ENCODE results near the gene SNRNP200.

SNRNP200 gene

GRCh38 chr2:96247009-96247408 is 58.3 kb downstream of the SNRNP200 start:
- DNase-seq = no peak

DNA sequence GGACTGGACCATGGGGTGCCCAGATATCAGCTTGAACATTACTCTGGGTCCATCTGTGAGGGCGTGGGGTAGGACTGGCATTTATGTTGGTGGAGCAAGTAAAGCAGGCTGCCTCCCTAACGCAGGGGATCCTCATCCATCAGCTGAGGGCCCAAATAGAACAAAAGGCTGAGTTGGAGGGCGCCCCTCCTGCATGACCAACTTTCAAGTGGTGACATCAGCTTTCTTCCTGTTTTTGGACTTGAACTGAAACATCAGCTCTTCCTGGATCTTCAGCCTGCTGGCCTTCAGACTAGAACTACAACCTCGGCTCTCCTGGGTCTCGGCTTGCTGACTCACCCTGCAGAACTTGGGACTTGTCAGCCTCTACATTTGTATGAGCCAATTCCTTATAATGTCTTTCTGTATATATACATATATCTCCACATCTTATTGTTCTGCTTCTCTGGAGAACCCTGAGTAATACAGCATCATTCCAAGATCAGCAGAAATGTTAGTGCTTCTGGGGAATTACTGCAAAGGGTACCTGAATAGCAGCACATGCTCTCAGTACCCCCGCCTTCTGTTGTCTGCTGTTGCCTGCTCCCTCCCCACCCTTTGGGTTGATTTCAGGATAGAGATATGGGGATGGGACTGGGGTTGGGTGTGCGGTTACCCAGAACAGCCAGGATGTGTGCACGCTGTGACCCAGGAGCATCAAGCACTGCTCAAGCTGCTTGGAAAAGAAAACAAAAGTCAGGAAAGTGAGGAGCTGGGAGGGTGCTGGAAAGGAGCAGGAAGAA is 59.5 kb downstream of the SNRNP200 start:
- DNase-seq = no peak

- DNase-seq = no peak
These were observed 61.5 kb downstream of the SNRNP200 start for GRCh38 chr2:96243843-96244242.

DNA sequence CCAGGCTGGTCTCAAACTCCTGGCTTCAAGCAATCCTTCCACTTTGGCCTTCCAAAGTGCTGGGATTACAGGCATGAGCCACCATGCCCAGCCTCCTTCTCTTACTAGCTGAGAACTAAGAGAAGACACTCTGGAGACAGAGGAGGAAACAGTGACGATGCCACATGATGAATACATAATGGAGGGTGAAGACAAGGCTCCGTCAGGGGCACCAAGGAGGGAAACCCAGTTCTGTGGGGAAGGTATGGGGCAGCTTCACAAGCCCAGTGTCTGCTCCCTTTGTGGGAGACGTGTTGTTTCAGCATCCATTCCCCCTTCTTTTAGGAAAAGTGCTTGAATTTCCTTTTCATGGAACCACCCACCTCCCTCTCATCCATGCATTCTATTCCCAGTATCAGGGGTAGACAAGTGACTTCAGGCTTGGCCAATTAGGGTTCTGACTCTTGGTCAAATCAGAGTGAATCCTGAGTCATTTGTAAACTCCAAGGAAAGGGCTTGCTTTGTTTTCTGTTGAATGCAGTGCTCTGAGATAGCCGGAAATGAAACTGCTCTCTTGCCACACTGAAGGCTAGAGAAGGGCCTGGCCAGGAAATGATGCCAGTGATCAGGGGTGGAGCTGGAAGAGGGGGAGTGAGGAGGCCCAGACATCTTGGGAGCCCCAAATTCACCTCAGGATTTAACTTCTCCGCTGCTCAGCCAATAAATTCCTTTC is 63.3 kb downstream of the SNRNP200 start:
- no peak for DNase-seq

DNA sequence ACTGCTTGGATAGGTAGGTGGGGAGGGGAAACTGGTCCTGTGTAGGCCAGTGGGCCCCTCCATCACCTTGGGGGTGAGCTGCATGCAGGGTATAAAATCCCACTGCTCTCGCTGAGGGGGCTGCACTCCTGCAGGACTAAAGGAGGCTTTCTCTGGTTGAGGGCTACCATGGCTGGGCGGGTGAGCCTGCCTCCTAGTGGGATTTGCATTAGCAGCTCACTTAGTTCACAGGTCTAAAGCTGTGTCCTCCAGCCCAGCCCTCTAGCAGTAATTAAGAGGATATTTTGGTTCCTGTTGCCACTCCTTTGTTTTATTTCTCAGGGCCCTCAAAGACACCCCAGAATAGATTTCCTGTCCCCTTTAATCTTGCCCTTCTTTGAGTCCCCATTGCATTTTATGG is 64.1 kb downstream of the SNRNP200 start:
- DNase-seq = no peak

DNA sequence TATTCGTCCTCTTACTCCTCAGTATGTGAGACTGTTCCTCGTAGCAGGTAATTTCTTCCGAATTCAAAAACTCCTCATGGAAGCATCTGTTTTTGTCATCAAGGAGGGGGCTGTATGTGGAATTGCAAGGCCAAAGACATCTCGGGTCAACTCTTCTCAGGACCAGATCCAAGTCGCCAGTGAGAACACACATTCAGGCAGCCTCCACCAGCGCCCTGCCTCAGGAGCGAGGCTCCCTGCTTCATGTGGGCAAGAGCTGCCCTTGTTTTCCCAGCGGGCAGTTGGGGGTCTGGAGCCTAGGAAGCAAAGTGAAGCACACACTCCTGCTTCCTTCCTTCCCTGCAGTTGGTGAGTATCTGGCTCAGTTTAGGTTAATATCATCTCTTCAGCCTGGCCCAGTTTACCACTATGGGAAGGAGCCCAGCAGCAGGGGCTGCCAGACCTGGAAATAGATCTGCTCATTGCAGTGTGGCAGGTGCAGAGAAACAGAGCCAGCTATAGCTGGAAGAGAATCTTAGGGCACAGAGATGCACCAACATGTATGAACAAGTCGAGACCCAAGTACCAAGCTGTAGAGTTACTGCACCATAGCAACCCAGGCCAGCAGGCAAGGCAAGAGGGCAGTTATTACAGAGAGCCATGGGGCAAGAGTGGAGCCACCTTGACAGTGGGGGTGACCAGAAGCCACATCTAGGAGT is 64.9 kb downstream of the SNRNP200 start:
- no peak for DNase-seq

DNA sequence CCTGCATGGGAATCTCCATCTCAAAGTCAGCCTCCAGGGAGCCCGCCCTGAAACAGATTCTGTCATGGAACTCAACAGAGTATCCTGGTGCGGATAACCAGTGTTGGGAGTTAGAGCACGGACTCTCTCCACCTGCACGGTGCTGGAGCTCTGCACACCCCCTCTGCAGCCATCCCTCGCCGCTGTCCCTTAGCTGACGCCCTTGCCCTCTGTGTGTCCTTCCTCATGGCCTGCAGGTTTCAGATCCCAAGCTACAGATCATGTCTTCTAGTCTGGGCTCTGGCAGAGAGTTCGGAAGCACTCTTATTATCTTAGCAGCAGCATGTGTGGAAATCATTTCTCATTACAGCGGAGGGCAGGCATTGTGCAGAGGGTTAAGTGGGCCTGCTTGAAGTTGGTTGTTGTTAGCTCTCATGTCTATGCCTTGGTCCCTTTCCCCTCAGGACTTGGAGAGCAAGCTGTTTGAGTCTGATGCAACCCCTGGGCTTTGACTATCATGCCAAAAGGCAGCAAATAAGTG is 65.5 kb downstream of the SNRNP200 start:
- DNase-seq = no peak

DNA sequence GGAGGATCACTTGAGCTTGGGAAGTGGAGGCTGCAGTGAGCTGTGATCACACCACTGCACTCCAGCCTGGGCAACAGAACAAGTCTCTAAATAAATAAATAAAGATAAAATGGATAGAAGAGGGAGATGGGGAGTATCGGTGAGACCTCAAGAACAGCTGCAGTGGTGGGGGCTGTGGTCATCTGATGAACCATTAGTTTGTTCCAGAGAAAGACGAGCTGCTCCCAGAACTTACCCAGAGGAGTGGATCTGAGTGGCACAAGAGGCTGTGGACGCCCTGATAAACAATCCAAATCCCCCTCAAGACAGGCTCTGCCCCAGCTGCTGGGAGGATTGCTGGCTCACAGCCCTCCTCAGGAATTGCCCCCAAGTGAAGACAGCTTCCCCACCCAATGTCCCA is 66.3 kb downstream of the SNRNP200 start:
- no peak for DNase-seq

DNA sequence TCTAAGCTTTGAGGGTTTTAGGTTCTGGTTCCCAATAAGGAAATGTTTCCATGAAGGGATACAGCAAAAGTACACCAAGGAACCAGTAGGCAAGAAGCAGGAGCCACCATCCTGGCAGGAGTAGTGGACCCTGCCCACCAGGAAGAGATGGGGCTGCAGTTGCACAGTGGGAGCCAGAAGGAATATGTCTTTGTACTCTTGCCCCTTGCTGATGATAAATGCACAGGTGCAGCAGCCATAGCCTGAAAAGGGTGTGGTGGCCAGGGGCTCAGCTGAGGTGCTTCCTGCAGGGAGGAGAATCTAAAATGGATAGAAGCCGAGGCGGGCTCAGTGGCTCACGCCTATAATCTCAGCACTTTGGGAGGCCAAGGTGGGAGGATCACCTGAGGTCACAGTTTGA is 67.1 kb downstream of the SNRNP200 start:
- no peak for DNase-seq

- DNase-seq = no peak
These were observed 68.5 kb downstream of the SNRNP200 start for GRCh38 chr2:96236882-96237281.

DNA sequence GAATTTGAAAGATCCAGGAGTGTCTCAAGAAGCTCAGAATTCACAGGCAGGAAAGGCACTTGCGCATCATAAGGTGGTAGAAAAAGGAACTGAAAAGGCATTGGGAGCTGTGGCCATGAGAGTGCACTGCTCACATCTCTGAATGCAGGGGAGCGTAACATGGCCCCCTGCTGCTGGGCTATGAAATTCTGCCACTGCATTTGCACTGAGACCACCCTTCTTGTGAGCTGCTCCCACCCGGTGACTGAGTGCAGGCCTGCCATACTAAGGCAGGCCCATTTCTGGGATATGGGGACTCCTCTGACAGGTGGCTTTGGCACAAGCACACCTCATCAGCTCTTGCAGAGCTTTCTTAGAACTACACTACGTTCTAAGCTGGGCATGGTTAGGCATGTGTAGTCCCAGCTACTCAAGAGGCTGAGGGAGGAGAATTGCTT is 71.4 kb downstream of the SNRNP200 start:
- DNase-seq = no peak

DNA sequence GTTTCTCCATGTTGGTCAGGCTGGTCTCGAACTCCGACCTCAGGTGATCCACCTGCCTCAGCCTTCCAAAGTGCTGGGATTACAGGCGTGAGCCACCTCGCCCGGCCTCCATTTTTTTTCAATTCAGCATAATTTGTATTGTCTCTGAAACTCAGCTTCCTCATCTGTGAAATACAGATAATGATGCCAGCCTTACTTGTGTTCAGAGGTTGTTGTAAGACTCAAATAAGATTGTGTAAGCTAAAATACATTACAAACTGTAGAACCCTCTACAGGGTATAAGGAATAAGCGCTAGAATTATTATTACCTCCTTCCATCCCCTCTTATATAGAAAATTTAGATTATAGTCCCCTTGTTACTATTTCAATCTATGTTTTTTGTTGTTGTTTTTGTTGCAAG is 71.9 kb downstream of the SNRNP200 start:
- no peak for DNase-seq

DNA sequence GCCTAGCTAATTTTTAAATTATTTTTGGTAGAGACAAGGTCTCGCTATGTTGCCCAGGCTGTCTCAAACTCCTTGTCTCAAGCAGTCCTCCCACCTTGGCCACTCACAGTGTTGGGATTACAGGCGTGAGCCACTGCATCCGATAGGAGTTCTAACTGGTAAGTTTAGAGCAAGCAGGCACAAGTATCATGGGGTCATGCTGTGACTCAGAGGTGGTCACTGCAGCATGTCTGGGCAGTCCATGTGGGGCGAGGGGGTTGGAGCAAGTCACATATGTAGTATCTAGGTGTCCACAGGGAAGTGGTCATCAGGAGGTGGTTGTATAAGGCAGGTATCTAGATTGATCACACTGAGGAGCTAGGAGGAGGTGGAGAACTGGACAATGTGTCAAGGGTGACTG is 74.0 kb downstream of the SNRNP200 start:
- no peak for DNase-seq

- DNase-seq = no peak
These were observed 80.3 kb downstream of the SNRNP200 start for GRCh38 chr2:96225016-96225533.

Data from cortex of kidney (tissue), 1 donor.